A673 (cell line): ENCODE results near the gene INPP4B. TPM values are rescaled to one million over a fixed set of nuclear protein-coding genes. Genes with fewer than 3 reads are reported as not detected.
A peak's percentile ranks its signal among the peaks of the same experiment; 100 is the strongest.

Experiments
- BruUV-seq: library from RNA; stranded (reverse); fragments of 400-500 nt; replicated peaks from 2 replicates; lab custom pipeline; 2021; lab: Mats Ljungman, UMichigan
- CTCF ChIA-PET: fragments of 300-600 bp; sonication (Branson Sonifier 250); formaldehyde crosslinking; loops from one replicate; lab custom pipeline; 2022; ENCODE audit warnings: antibody characterized with exemption; lab: Charles Lee
- POLR2A ChIA-PET: fragments of 300-600 bp; sonication (Branson Sonifier 250); formaldehyde crosslinking; loops from one replicate; lab custom pipeline; 2022; ENCODE audit warnings: antibody characterized with exemption; ENCODE audit not compliant: low non-redundant PET; lab: Charles Lee
- DNase-seq: peaks from one replicate; pipeline ENCODE4 v3.0.0-alpha.2; 2015; ENCODE audit warnings: low spot score
- H3K27ac ChIP-seq: fragments of 200-600 bp; sonication (generic); 2 replicates; pipeline ENCODE4 v1.5.1; 2016; ENCODE audit warnings: mixed run types, low read depth, mild to moderate bottlenecking, mixed read lengths, antibody characterized with exemption, low read length; ENCODE audit not compliant: poor library complexity, severe bottlenecking
- H3K27me3 ChIP-seq: fragments of 200-600 bp; sonication (generic); replicated peaks from 2 replicates; pipeline ENCODE4 v1.6.1; 2017; ENCODE audit warnings: mixed run types, low read depth, mild to moderate bottlenecking, mixed read lengths, antibody characterized with exemption, low read length; ENCODE audit not compliant: insufficient read depth, poor library complexity
- H3K36me3 ChIP-seq: fragments of 200-600 bp; sonication (generic); 2 replicates; pipeline ENCODE4 v1.6.1; 2016; ENCODE audit warnings: mixed run types, mild to moderate bottlenecking, mixed read lengths, antibody characterized with exemption, low read length; ENCODE audit not compliant: insufficient read depth, poor library complexity, severe bottlenecking
- H3K4me1 ChIP-seq: fragments of 200-600 bp; sonication (generic); 2 replicates; pipeline ENCODE4 v1.6.1; 2017; ENCODE audit warnings: mixed run types, mild to moderate bottlenecking, mixed read lengths, antibody characterized with exemption, low read length; ENCODE audit not compliant: insufficient read depth, poor library complexity, severe bottlenecking
- H3K4me3 ChIP-seq: fragments of 200-600 bp; sonication (generic); 2 replicates; pipeline ENCODE4 v1.5.1; 2016; ENCODE audit warnings: low read depth, mixed run types, mild to moderate bottlenecking, mixed read lengths, low read length; ENCODE audit not compliant: poor library complexity, severe bottlenecking
- H3K9me3 ChIP-seq: fragments of 200-600 bp; sonication (generic); 2 replicates; pipeline ENCODE4 v1.6.1; 2016; ENCODE audit warnings: mixed run types, low read depth, mild to moderate bottlenecking, mixed read lengths, antibody characterized with exemption, low read length; ENCODE audit not compliant: poor library complexity, severe bottlenecking
- CTCF ChIP-seq: fragments of 300-800, 200-600 bp; sonication (generic); conservative IDR thresholded peaks from 2 replicates; pipeline ENCODE4 v1.5.1; 2017; ENCODE audit warnings: low read depth, mild to moderate bottlenecking, antibody characterized with exemption, low read length, moderate library complexity, mixed read lengths
- EZH2 ChIP-seq: fragments of 200-600 bp; sonication (generic); IDR thresholded peaks from 2 replicates; pipeline ENCODE4 v1.6.1; 2017; ENCODE audit warnings: borderline replicate concordance, low read depth, mild to moderate bottlenecking, mixed read lengths, antibody characterized with exemption, low read length; ENCODE audit not compliant: poor library complexity, severe bottlenecking
- intact Hi-C: fragments of 100-400 bp; cut with micrococcal nuclease; formaldehyde crosslinking; loops from one replicate; pipeline ENCODE4 v1.10.0; 2022; ENCODE audit not compliant: unreplicated experiment
- total RNA-seq: library from RNA; stranded (reverse); gene quantifications from 2 replicates; pipeline ENCODE4 v1.2.3, GENCODE V29; 2021

INPP4B gene
- total RNA-seq, 1 experiment from 2014 or later: 13.1 TPM

- TF ChIP-seq EZH2: no peak
- TF ChIP-seq CTCF: no peak
- H3K27ac ChIP-seq: no peak overlapping the region
- H3K27me3 ChIP-seq: no peaks in the 10 kb centered on the region
- H3K9me3 ChIP-seq: peaks cover 10% of the 10 kb centered on the region
- no peaks in the 10 kb centered on the region for H3K36me3 ChIP-seq
- ChIA-PET POLR2A (no interaction called here), CTCF (no interaction called here)
- no peak overlapping the region for H3K4me3 ChIP-seq
- DNase-seq: peak; percentile 27
- peaks cover 44% of the 10 kb centered on the region for H3K4me1 ChIP-seq
- BruUV-seq: no TSS peak
- intact Hi-C loops: loop anchor here (5.0 kb wide), 1 partner anchor 41 kb away; no protein-coding TSS in a partner anchor
Measured at GRCh38 chr4:142366769-142367181, 479.3 kb downstream of the INPP4B start.

DNA sequence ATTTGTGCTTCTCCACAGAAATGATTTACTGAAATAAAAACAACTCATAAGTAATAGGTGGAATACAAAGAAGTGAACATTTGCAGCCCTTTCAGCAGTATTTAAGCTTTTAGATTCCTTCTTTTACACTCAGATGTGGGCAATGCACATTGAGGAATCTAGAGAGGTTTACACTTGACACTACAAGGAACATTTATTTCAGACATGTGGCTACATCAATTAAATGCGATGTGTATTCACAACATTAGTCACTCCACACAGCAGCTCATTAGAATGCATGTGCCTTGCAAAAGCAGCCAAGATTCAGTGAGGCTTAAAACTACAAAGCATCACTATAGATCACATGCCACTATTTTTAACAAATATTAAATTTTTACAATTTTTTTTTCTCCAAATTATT is 480.7 kb downstream of the INPP4B start:
- intact Hi-C loops: loop anchor here (5.0 kb wide), 1 partner anchor 42 kb away; no protein-coding TSS in a partner anchor
- peak; percentile 55 for DNase-seq
- ChIA-PET POLR2A (interaction anchor here (0.7 kb wide), 2 partner anchors 98 to 202 kb away, joined by 3 read pairs; no protein-coding TSS in a partner anchor), CTCF (no interaction called here)
- H3K27ac ChIP-seq: no peak overlapping the region
- peaks cover under 1% of the 10 kb centered on the region for H3K9me3 ChIP-seq
- no TSS peak for BruUV-seq
- no peaks in the 10 kb centered on the region for H3K36me3 ChIP-seq
- no peak overlapping the region for H3K4me3 ChIP-seq
- no peaks in the 10 kb centered on the region for H3K27me3 ChIP-seq
- no peak for TF ChIP-seq EZH2
- TF ChIP-seq CTCF: no peak
- peaks cover 44% of the 10 kb centered on the region for H3K4me1 ChIP-seq

- Histone ChIP-seq H3K27me3 (no peaks in the 10 kb centered on the region), H3K27ac (no peak overlapping the region), H3K36me3 (no peaks in the 10 kb centered on the region), H3K4me3 (no peak overlapping the region), H3K9me3 (no peaks in the 10 kb centered on the region), H3K4me1 (peaks cover 44% of the 10 kb centered on the region)
- no peak for DNase-seq
- POLR2A ChIA-PET: no interaction called here
- intact Hi-C loops: no loop called here
- CTCF ChIA-PET: no interaction called here
- no peak for TF ChIP-seq CTCF
- TF ChIP-seq EZH2: no peak
- no TSS peak for BruUV-seq
Measured at GRCh38 chr4:142363686-142364085, 482.4 kb downstream of the INPP4B start.
